Psoas muscle (tissue), 8 donors: ENCODE measurements around the gene OVCA2. TPM values are rescaled to one million over a fixed set of nuclear protein-coding genes. Genes with fewer than 3 reads are reported as not detected.

Experiments used
- ATAC-seq, 4 donors: fragments of 200-7000 bp; cut with Tn5 transposase; one replicate each; pipeline ENCODE4 v1.9.1; 2020; ENCODE audit warnings: moderate library complexity in 3 of 4, mild to moderate bottlenecking in 2 of 4
- DNase-seq, 2 donors: peaks; one replicate each; pipeline ENCODE4 v3.0.0-alpha.2; 2020
- H3K27ac ChIP-seq: fragments of 200-600 bp; one replicate; pipeline ENCODE4 v1.8.0; 2022
- H3K27me3 ChIP-seq, 3 donors: fragments of 200-600 bp in 1 of 3; one replicate each; pipeline versions ENCODE4 v1.6.1 to v1.8.0; 2013 to 2022; ENCODE audit warnings: low read length in 2 of 3, mild to moderate bottlenecking in 2 of 3, moderate library complexity in 1 of 3; ENCODE audit not compliant: insufficient read depth in 3 of 3
- H3K36me3 ChIP-seq, 2 donors: fragments of 200-600 bp in 1 of 2; one replicate each; pipeline versions ENCODE4 v1.6.1 to v1.8.0; 2013 to 2022; ENCODE audit warnings: low read depth in 1 of 2, mild to moderate bottlenecking in 1 of 2, moderate library complexity in 1 of 2; ENCODE audit not compliant: insufficient read depth in 1 of 2
- H3K4me1 ChIP-seq: fragments of 200-600 bp; one replicate; pipeline ENCODE4 v1.8.0; 2022
- H3K4me3 ChIP-seq: fragments of 200-600 bp; one replicate; pipeline ENCODE4 v1.8.0; 2022; ENCODE audit warnings: mild to moderate bottlenecking
- H3K9me3 ChIP-seq: fragments of 200-600 bp; one replicate; pipeline ENCODE4 v1.8.0; 2022
- CTCF ChIP-seq: fragments of 200-600 bp; IDR thresholded peaks from one replicate; pipeline ENCODE4 v1.8.0; 2022; ENCODE audit warnings: antibody characterized with exemption
- WGBS, 3 donors: extraction: QIAGEN DNeasy Blood & Tissue Kit; methylation state at CpG; one replicate each; pipeline versions ENCODE4 v1.1.6 to v1.1.7; 2013; 5-methylcytosine and 5-hydroxymethylcytosine counted together
- intact Hi-C, 2 donors: fragments of 100-400 bp; cut with DNase I; formaldehyde crosslinking; loops; one replicate each; pipeline versions ENCODE4 v1.11.0 to v1.14.2; 2022
- polyA plus RNA-seq, 3 donors: library from polyadenylated mRNA; stranded (reverse); fragments of 200-250 nt; gene quantifications; one replicate each; pipeline ENCODE4 v1.2.3, GENCODE V29; 2013
- total RNA-seq, 4 donors: library from RNA; stranded (reverse); fragmentation: NEBNext Ultra II Directional in 2 of 4; extraction: Animal tissue kit (Norgen Biotek cat#: 25700) in 2 of 4; gene quantifications; one replicate each; pipeline versions ENCODE4 v1.2.1 to v1.2.4, GENCODE V29; 2021 to 2023
- donor health status: healthy with polysubstance abuse.
- donor health status: DM: no; HTN: no; CAD: no; lungs with moderate emphysema.
- donor health status: Bipolar disorder and iron deficiency.
- donor health status: healthy.
- donor health status: DM: yes; HTN: yes; CAD: no.
- donor health status: DM: no; HTN: no; CAD: no.
- donor health status: DM: no; HTN: no; CAD: no.
- donor health status: DM: yes; HTN: yes; CAD: no.

The OVCA2 gene
- total and polyA plus RNA-seq, 7 donors, result 10.1 to 66.1 (median 23.0) TPM

GRCh38 chr17:2060385-2060658, 18.5 kb downstream of the OVCA2 start:
- Histone ChIP-seq H3K27me3 (peaks cover 0 to 2% (median 0%) of the 10 kb centered on the region in 3 donors), H3K27ac (peak overlapping the region; percentile 62), H3K36me3 (peaks cover 0 to 47% of the 10 kb centered on the region in 2 donors), H3K4me3 (peak overlapping the region; percentile 74), H3K4me1 (no peaks in the 10 kb centered on the region), H3K9me3 (no peaks in the 10 kb centered on the region)
- ATAC-seq, result no peak
- intact Hi-C loops, result no loop called here
- no peak for TF ChIP-seq CTCF
- 57 to 79% (median 72%) methylated on average over 6 of the region's 6 CpGs for WGBS, 3 donors
- DNase-seq, result no peak

- ATAC-seq, result peak in 1 of 4 donors; percentile 14
- Histone ChIP-seq H3K27ac (peak overlapping the region; percentile 62), H3K36me3 (peaks cover 0 to 48% of the 10 kb centered on the region in 2 donors), H3K27me3 (no peaks in the 10 kb centered on the region), H3K9me3 (no peaks in the 10 kb centered on the region), H3K4me1 (no peaks in the 10 kb centered on the region), H3K4me3 (peak overlapping the region; percentile 18)
- 63 to 72% (median 70%) methylated on average over 20 to 21 of the region's 21 CpGs for WGBS, 3 donors
- intact Hi-C loops, result no loop called here
- TF ChIP-seq CTCF, result no peak
- peak; percentile 43 to 72 for DNase-seq
Observed at GRCh38 chr17:2060681-2061440, 19.0 kb downstream of the OVCA2 start.

- TF ChIP-seq CTCF, result no peak
- peak overlapping the region; percentile 18 for H3K4me3 ChIP-seq
- no peak for DNase-seq
- H3K27ac ChIP-seq, result peak overlapping the region; percentile 62
- H3K27me3 ChIP-seq, result no peaks in the 10 kb centered on the region
- WGBS, 3 donors, result 72 to 80% (median 76%) methylated on average over 17 of the region's 17 CpGs
- peaks cover 0 to 48% of the 10 kb centered on the region in 2 donors for H3K36me3 ChIP-seq
- intact Hi-C loops, result no loop called here
- ATAC-seq, result no peak
- H3K4me1 ChIP-seq, result no peaks in the 10 kb centered on the region
- no peaks in the 10 kb centered on the region for H3K9me3 ChIP-seq
Observed at GRCh38 chr17:2061441-2061958, 19.7 kb downstream of the OVCA2 start.

GRCh38 chr17:2062571-2063183, 20.9 kb downstream of the OVCA2 start:
- no peak overlapping the region for H3K4me3 ChIP-seq
- intact Hi-C loops, result no loop called here
- 49 to 64% (median 51%) methylated on average over 11 of the region's 11 CpGs for WGBS, 3 donors
- no peak for TF ChIP-seq CTCF
- H3K36me3 ChIP-seq, result peaks cover 0 to 53% of the 10 kb centered on the region in 2 donors
- ATAC-seq (no peak), DNase-seq (peak; percentile 32 to 68)
- H3K27me3 ChIP-seq, result no peaks in the 10 kb centered on the region
- no peaks in the 10 kb centered on the region for H3K4me1 ChIP-seq
- no peaks in the 10 kb centered on the region for H3K9me3 ChIP-seq
- H3K27ac ChIP-seq, result peak overlapping the region; percentile 62
